Left colon (tissue), 2 donors: ENCODE results near the gene RAET1E. TPM values are rescaled to one million over a fixed set of nuclear protein-coding genes. Genes with fewer than 3 reads are reported as not detected.
"Not testable (repeated sequence)": the region's sequence is repeated elsewhere in the genome, so short reads cannot be mapped to it uniquely, and the experiment has no call there.

Experiments
- ATAC-seq: fragments of 200-7000 bp; cut with Tn5 transposase; one replicate; pipeline ENCODE4 v1.9.1; 2020; ENCODE audit warnings: mild to moderate bottlenecking, moderate library complexity
- DNase-seq, 2 donors: peaks; one replicate each; pipeline ENCODE4 v3.0.0-alpha.2; 2020
- intact Hi-C, 2 donors: fragments of 100-400 bp; cut with DNase I in 1 of 2; cut with micrococcal nuclease in 1 of 2; formaldehyde crosslinking; loops; one replicate each; pipeline versions ENCODE4 v1.11.2 to v1.14.0; 2022; cut with DNase I, micrococcal nuclease
- total RNA-seq, 2 donors: library from RNA; stranded (reverse); fragmentation: NEBNext Ultra II Directional; extraction: Animal tissue kit (Norgen Biotek cat#: 25700); gene quantifications; one replicate each; pipeline ENCODE4 v1.2.1, GENCODE V29; 2021
- donor health status: DM: no; HTN: no; CAD: no.
- donor health status: DM: yes; HTN: yes; CAD: no.

The RAET1E gene
- total RNA-seq, 2 donors from 2014 or later, result 0.61 TPM; not detected in 1

- ATAC-seq (no peak), DNase-seq (no peak)
- intact Hi-C loops, result no loop called here
Observed at GRCh38 chr6:149881066-149881766, 16.7 kb downstream of the RAET1E start.

GRCh38 chr6:149877659-149878058 lies 20.3 kb downstream of the RAET1E start:
- intact Hi-C loops, result no loop called here
- no peak for ATAC-seq
- DNase-seq, result no peak

GRCh38 chr6:149876241-149876933 lies 21.5 kb downstream of the RAET1E start:
- intact Hi-C loops, result no loop called here

GRCh38 chr6:149872233-149872632 lies 25.7 kb downstream of the RAET1E start:
- ATAC-seq, result no peak
- intact Hi-C loops, result no loop called here

More at GRCh38 chr6:149876241-149876933, 21.5 kb downstream of the RAET1E start:
- DNase-seq (no peak), ATAC-seq (no peak)

GRCh38 chr6:149871182-149871581 lies 26.7 kb downstream of the RAET1E start:
- ATAC-seq, result no peak
- intact Hi-C loops, result no loop called here
- no peak for DNase-seq

More at GRCh38 chr6:149872233-149872632, 25.7 kb downstream of the RAET1E start:
- no peak for DNase-seq

GRCh38 chr6:149869275-149869892 lies 28.5 kb downstream of the RAET1E start:
- intact Hi-C loops, result no loop called here
- DNase-seq (no peak), ATAC-seq (no peak)

- intact Hi-C loops, result no loop called here
- no peak for ATAC-seq
- no peak for DNase-seq
Observed at GRCh38 chr6:149867876-149868640, 29.9 kb downstream of the RAET1E start.

GRCh38 chr6:149864578-149865535 lies 33.1 kb downstream of the RAET1E start:
- DNase-seq, result peak in 1 of 2 donors; percentile 20
- intact Hi-C loops, result no loop called here
- ATAC-seq, result peak; percentile 46

GRCh38 chr6:149863698-149864577 lies 34.0 kb downstream of the RAET1E start, which contains the start of gene LRP11:
Gene LRP11, minus strand, starts transcription at chr6:149864359. Its CDS starts 339 bp downstream, at chr6:149864020.
- DNase-seq, result peak; percentile 85 to 90
- intact Hi-C loops, result no loop called here
- peak; percentile 92 for ATAC-seq

- peak; percentile 64 to 74 for DNase-seq
- intact Hi-C loops, result no loop called here
- ATAC-seq, result peak; percentile 55
Observed at GRCh38 chr6:149862922-149863697, 34.8 kb downstream of the RAET1E start.

GRCh38 chr6:149862424-149862738 lies 35.5 kb downstream of the RAET1E start:
- ATAC-seq, DNase-seq, intact Hi-C loops: not testable (repeated sequence)

GRCh38 chr6:149861603-149862423 lies 36.1 kb downstream of the RAET1E start:
- intact Hi-C loops, result no loop called here
- ATAC-seq (no peak), DNase-seq (no peak)

GRCh38 chr6:149860834-149861602 lies 36.9 kb downstream of the RAET1E start:
- no peak for ATAC-seq
- no peak for DNase-seq
- intact Hi-C loops, result no loop called here

GRCh38 chr6:149860513-149860833 lies 37.4 kb downstream of the RAET1E start:
- ATAC-seq, result no peak
- intact Hi-C loops, result no loop called here
- no peak for DNase-seq

- DNase-seq, result no peak
- intact Hi-C loops, result no loop called here
- ATAC-seq, result no peak
Observed at GRCh38 chr6:149859938-149860337, 38.0 kb downstream of the RAET1E start.
